Vagina (tissue), 2 donors: ENCODE data around the gene CMSS1. TPM values are rescaled to one million over a fixed set of nuclear protein-coding genes. Genes with fewer than 3 reads are reported as not detected.
A peak's percentile ranks its signal among the peaks of the same experiment; 100 is the strongest.

Experiments
- DNase-seq, 2 donors: peaks; one replicate each; pipeline ENCODE4 v3.0.0-alpha.2; 2017; ENCODE audit errors: extremely low spot score in 2 of 2
- H3K27ac ChIP-seq: fragments of 200-600 bp; sonication (generic); one replicate; pipeline ENCODE4 v1.5.1; 2019
- H3K27me3 ChIP-seq: fragments of 200-600 bp; sonication (generic); one replicate; pipeline ENCODE4 v1.5.1; 2019
- H3K36me3 ChIP-seq, 2 donors: fragments of 200-600 bp; sonication (generic); one replicate each; pipeline ENCODE4 v1.5.1; 2017 to 2019
- H3K4me1 ChIP-seq: fragments of 200-600 bp; sonication (generic); one replicate; pipeline ENCODE4 v1.5.1; 2019
- H3K4me3 ChIP-seq, 2 donors: fragments of 200-600 bp; sonication (generic); 1 replicate in 1 of 2; 2 replicates in 1 of 2; pipeline ENCODE4 v1.5.1; 2016 to 2019
- H3K9me3 ChIP-seq: fragments of 200-600 bp; sonication (generic); one replicate; pipeline ENCODE4 v1.5.1; 2019
- POLR2A ChIP-seq, 2 donors: fragments of 450-650 bp; IDR thresholded peaks; one replicate each; pipeline ENCODE4 v1.6.1; 2017; ENCODE audit warnings: antibody characterized with exemption in 2 of 2, mild to moderate bottlenecking in 2 of 2, moderate library complexity in 2 of 2
- POLR2AphosphoS5 ChIP-seq, 2 donors: sonication (generic); formaldehyde crosslinking; IDR thresholded peaks; one replicate each; pipeline ENCODE4 v1.9.0; 2017; ENCODE audit warnings: antibody characterized with exemption in 2 of 2, mild to moderate bottlenecking in 2 of 2, low read depth in 1 of 2; ENCODE audit not compliant: insufficient read depth in 1 of 2
- intact Hi-C: fragments of 100-400 bp; cut with DNase I; formaldehyde crosslinking; loops from one replicate; pipeline ENCODE4 v1.15.1; 2023
- total RNA-seq: library from RNA; depleted of rRNA; stranded (reverse); fragments of >200 nt; gene quantifications from one replicate; pipeline ENCODE4 v1.2.3, GENCODE V29; 2016
- TF ChIP-seq, protein P1 (sequence below), 3 experiments: fragments of 450-650 bp in 2 of 3; fragments of 200-600 bp in 1 of 3; sonication (generic) in 1 of 3; IDR thresholded peaks; one replicate each; pipeline ENCODE4 v1.5.1; 2017 to 2019; ENCODE audit warnings: antibody characterized with exemption in 3 of 3, mild to moderate bottlenecking in 2 of 3, moderate library complexity in 2 of 3

Gene CMSS1
- total RNA-seq, 1 donor from 2014 or later, result 21.4 TPM

DNA sequence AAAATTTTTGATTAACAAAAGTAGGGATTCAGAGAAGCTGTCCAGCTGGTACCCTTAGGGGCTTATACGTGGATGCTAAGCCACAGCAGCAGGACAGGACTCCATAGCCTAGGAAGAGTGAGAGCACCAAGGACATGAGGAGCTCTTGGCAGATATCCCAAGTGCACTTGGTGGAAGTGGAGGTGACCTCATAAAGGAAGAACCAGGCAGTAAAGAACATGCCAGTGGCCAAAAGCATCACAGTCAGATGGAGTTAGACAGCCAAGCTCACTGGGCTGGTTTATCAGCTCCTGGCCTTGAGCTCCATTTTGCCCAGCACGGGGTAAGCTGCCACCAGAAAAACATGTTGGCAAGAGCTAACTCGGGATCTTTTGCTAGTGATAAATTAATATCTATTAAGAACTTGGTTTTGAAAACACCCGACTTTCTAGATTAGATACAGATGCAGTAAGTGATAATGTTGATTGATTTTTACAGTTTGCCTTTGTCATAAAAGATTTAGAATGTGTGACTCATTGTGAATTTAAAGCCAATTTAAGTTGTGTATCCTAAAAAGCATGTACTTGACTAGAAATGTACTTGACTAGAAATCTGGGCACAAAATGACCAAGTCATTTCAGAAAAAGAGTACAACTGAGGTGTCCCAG, 108.0 kb downstream of the CMSS1 start:
- intact Hi-C loops, result no loop called here
- TF ChIP-seq POLR2AphosphoS5 (IDR thresholded peaks at IDR 0.05; ENCODE audit: insufficient read depth in 1 of 2, low read depth in 1 of 2) (peak in 1 of 2 donors; percentile 61), POLR2A (IDR thresholded peaks at IDR 0.05) (no peak)
- TF ChIP-seq, protein P1, sequence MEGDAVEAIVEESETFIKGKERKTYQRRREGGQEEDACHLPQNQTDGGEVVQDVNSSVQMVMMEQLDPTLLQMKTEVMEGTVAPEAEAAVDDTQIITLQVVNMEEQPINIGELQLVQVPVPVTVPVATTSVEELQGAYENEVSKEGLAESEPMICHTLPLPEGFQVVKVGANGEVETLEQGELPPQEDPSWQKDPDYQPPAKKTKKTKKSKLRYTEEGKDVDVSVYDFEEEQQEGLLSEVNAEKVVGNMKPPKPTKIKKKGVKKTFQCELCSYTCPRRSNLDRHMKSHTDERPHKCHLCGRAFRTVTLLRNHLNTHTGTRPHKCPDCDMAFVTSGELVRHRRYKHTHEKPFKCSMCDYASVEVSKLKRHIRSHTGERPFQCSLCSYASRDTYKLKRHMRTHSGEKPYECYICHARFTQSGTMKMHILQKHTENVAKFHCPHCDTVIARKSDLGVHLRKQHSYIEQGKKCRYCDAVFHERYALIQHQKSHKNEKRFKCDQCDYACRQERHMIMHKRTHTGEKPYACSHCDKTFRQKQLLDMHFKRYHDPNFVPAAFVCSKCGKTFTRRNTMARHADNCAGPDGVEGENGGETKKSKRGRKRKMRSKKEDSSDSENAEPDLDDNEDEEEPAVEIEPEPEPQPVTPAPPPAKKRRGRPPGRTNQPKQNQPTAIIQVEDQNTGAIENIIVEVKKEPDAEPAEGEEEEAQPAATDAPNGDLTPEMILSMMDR (IDR thresholded peaks at IDR 0.05), result no peak
- Histone ChIP-seq H3K36me3 (no peaks in the 10 kb centered on the region), H3K4me3 (no peak overlapping the region), H3K4me1 (peaks cover 36% of the 10 kb centered on the region), H3K9me3 (no peaks in the 10 kb centered on the region), H3K27me3 (no peaks in the 10 kb centered on the region), H3K27ac (no peak overlapping the region)
- no peak for DNase-seq

DNA sequence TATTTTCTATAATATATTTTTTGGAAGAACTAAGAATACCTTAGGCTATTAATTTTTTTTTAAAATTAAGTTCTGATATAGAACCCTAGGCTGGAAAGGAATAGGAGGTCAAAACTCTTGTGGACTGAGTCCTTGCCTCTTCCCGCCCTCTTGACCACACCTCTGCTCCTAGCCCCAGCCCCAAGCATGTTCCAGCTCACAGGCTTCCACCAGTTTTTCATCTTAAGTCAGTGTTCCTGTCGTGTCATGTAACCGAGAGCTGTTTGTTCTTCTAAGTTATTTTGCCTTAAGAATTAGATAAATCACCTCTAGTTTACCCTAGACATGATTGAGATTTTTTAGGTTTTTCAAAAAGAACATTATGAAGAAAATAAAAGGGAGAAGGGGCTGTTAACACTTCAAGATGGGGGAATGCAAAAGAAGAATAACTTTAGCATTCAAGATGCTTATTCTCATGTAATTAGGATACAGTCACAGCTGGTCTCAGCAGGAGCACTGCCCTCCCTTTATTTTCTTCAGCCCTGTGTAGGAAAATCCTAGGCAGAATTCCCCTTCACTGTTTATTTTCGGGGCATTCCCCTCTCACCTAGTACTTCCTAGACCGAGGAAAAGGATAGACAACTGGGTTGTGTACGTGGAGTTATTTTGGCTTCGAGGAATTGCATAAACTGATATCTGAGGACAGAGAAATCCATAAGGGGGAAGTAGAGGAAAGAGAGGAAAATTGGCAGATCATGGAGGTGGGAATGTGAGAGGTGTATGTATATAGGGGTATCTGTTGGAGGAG, 110.2 kb downstream of the CMSS1 start:
- TF ChIP-seq POLR2A (IDR thresholded peaks at IDR 0.05) (no peak), POLR2AphosphoS5 (IDR thresholded peaks at IDR 0.05; ENCODE audit: insufficient read depth in 1 of 2, low read depth in 1 of 2) (no peak)
- TF ChIP-seq, protein P1 (IDR thresholded peaks at IDR 0.05), result no peak
- H3K27ac ChIP-seq, result no peak overlapping the region

GRCh38 chr3:99928771-99929744, 111.4 kb downstream of the CMSS1 start:
- no peak overlapping the region for H3K4me3 ChIP-seq
- peak overlapping the region; percentile 22 for H3K27ac ChIP-seq
- H3K9me3 ChIP-seq, result no peaks in the 10 kb centered on the region
- H3K27me3 ChIP-seq, result no peaks in the 10 kb centered on the region
- DNase-seq, result no peak
- intact Hi-C loops, result no loop called here
- no peak for TF ChIP-seq POLR2A (IDR thresholded peaks at IDR 0.05)
- peak in 1 of 2 donors; percentile 20 for TF ChIP-seq POLR2AphosphoS5 (IDR thresholded peaks at IDR 0.05; ENCODE audit: insufficient read depth in 1 of 2, low read depth in 1 of 2)
- H3K4me1 ChIP-seq, result peaks cover 36% of the 10 kb centered on the region
- H3K36me3 ChIP-seq, result no peaks in the 10 kb centered on the region

More for the DNA sequence above, 110.2 kb downstream of the CMSS1 start:
- no peak for DNase-seq
- intact Hi-C loops, result no loop called here
- Histone ChIP-seq H3K36me3 (no peaks in the 10 kb centered on the region), H3K9me3 (no peaks in the 10 kb centered on the region), H3K27me3 (no peaks in the 10 kb centered on the region), H3K4me1 (peaks cover 36% of the 10 kb centered on the region), H3K4me3 (no peak overlapping the region)

DNA sequence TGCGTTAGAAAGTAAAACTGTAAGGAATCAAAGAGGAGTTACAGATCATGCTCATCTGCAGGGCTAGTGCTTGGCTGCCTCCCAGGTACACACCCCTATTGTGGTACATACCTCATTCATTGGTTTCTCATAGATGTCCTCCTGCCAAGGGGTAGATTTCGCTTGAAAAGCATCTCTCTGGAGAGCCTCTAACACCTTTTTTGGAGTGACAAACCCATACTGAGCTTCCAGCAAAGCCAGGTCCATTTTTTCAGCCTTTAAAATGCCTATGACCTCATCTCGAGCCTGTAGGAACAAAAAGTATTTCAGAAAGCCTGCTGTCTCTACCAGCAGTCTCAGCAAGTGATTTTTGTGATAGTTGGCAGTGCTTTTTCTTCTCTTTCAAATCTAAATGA, 112.1 kb downstream of the CMSS1 start:
- no peak for DNase-seq
- Histone ChIP-seq H3K27me3 (no peaks in the 10 kb centered on the region), H3K9me3 (no peaks in the 10 kb centered on the region), H3K4me1 (peaks cover 38% of the 10 kb centered on the region), H3K36me3 (no peaks in the 10 kb centered on the region), H3K27ac (no peak overlapping the region), H3K4me3 (no peak overlapping the region)
- intact Hi-C loops, result no loop called here
- TF ChIP-seq POLR2AphosphoS5 (IDR thresholded peaks at IDR 0.05; ENCODE audit: insufficient read depth in 1 of 2, low read depth in 1 of 2) (peak in 1 of 2 donors; percentile 51), POLR2A (IDR thresholded peaks at IDR 0.05) (no peak)

DNA sequence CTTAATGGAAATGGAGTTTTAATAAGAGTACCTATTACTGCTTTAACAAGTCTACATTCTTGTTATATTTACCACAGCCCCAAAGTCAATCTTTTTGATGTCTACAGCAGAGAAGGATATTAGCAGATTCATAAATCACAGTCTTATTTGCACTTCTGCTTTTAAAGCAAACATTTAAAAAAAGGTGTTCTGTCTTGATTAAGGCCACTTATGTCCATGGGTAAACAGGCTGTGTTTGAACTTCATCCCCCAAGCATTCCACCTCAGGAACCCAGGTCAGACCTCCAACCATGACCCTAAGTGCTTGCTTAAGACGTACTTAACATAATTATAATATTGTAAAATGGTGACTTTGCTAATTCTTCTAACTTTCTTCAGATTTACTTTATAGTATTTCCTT, 113.4 kb downstream of the CMSS1 start:
- intact Hi-C loops, result no loop called here
- peaks cover 37% of the 10 kb centered on the region for H3K4me1 ChIP-seq
- peak overlapping the region; percentile 5 for H3K27ac ChIP-seq
- no peaks in the 10 kb centered on the region for H3K36me3 ChIP-seq
- H3K4me3 ChIP-seq, result no peak overlapping the region
- H3K9me3 ChIP-seq, result no peaks in the 10 kb centered on the region
- DNase-seq, result no peak
- TF ChIP-seq, protein P1 (IDR thresholded peaks at IDR 0.05), result no peak
- TF ChIP-seq POLR2AphosphoS5 (IDR thresholded peaks at IDR 0.05; ENCODE audit: insufficient read depth in 1 of 2, low read depth in 1 of 2) (no peak), POLR2A (IDR thresholded peaks at IDR 0.05) (no peak)
- no peaks in the 10 kb centered on the region for H3K27me3 ChIP-seq
